HG03103 (cell line): ENCODE results near the gene TTC29.
"Not testable (repeated sequence)": the region's sequence is repeated elsewhere in the genome, so short reads cannot be mapped to it uniquely, and the experiment has no call there.

Experiments used
- ATAC-seq: cut with Tn5 transposase; IDR thresholded peaks from one replicate; pipeline ENCODE4 v1.9.1; 2021; ENCODE audit warnings: low read depth; ENCODE audit not compliant: unreplicated experiment

Gene TTC29

DNA sequence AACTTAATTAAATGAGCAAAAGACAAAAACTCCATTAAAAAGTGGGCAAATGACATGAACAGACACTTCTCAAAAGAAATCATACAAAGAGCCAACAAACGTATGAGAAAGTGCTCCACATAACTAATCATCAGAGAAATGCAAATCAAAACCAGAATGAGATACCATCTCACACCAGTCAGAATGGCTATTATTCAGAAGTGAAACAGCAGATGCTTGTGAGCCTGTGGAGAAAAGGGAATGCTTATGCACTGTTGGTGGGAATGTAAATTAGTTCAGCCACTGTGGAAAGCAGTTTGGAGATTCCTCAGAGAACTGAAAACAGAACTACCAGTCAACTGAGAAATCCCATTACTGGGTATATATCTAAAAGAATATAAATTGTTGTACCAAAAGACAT lies 222.1 kb downstream of the TTC29 start:
- ATAC-seq = not testable (repeated sequence)

DNA sequence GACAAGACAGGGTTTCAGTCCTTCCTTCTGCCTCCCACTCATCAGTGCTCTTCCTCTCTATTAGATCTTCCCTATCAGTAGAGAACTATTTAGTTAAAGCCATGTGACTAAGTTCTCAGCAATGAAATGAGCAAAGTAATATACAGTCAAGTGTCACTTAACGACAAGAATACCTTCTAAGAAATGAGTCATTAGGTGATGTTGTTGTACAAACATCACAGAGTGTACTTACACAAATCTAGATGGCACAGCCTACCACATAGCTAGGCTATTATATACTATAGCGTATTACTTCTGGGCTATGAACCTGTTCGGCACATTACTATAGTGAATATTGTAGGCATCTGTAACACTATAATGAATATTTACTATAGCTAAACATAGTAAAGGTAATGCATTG lies 235.7 kb downstream of the TTC29 start:
- ATAC-seq = no peak

DNA sequence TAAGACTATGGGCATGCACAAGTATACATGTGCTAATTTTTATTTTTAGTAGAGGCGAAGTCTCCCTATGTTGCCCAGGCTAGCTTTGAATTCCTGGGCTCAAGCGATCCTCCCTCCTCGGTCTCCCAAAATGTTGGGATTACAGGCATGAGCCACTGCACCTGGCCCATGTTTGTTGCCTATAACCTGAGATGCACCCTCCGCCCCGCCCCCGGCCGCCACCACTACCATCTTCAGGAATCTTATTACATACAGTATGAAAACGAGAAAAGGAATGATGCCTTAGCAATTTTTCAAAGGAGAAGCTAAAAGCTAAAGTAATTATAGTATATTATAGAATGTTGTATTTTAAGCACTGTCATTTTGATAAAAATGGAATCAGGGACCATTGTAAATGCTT lies 245.8 kb downstream of the TTC29 start:
- no peak for ATAC-seq

DNA sequence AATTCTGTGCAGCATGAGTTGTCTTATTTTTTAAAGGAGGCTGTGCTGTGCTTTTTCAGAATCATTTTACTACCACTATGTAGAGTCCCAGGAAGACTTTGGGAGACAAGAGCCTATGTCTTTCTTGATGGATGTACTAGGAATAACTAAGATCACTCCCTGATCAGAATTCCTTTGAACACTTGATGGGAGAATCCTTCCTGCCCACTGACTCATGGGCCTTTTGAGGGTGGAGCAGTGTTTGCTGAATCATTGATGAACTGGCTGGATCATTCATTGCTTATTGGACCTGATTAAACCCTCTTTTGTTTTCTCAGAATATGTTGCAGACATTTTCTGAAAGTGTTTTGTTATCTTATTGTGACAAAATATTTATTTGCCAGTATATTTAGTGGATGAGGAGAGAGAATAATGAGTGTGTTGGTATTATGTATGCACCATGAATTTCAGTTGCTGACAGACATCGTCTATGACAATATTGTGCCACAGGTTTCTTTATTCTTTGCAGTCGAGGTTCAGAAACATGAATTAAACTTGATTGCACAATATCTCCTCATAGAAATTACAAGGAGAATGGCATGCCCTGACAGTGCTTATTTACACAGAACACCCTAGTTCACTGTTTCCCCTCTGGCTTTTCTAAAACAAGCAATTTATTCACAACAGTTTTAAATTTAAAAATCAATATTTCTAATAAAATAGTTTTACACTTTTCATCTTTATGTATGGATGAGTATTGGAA lies 270.7 kb downstream of the TTC29 start:
- no peak for ATAC-seq

DNA sequence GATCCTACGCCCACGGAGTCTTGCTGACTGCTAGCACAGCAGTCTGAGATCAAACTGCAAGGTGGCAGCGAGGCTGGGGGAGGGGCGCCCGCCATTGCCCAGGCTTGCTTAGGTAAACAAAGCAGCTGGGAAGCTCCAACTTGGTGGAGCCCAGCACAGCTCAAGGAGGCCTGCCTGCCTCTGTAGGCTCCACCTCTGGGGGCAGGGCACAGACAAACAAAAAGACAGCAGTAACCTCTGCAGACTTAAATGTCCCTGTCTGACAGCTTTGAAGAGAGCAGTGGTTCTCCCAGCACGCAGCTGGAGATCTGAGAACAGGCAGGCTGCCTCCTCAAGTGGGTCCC lies 281.7 kb downstream of the TTC29 start:
- not testable (repeated sequence) for ATAC-seq

DNA sequence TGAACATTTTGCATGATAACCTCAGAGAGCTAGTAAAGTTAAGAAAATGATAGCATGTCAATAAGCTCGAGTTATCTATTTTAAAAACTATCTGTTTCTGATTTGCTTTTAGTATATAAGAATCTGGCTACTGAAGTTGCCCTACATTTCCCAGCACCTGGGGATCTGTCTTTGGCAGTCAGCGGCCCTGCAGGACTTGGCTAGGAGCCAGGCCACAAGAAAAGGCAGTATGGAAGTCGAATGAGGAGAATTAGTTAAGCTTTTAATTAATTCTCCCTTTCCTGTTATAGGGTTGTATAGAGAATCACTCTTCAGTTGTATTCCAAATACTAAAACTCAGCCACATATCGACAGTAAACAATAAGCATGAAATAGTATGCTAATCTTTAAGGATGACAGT lies 284.3 kb downstream of the TTC29 start:
- ATAC-seq = no peak
